C4-2B (cell line): ENCODE results near the gene MLANA.

Experiments
- H3K27ac ChIP-seq: fragments of 450-650 bp; 2 replicates; pipeline ENCODE4 v1.5.1; 2017
- ZFX ChIP-seq: fragments of 450-650 bp; IDR thresholded peaks from 2 replicates; pipeline ENCODE4 v1.6.1; 2017
- TF ChIP-seq, protein P1 (sequence below): fragments of 450-650 bp; conservative IDR thresholded peaks from 2 replicates; pipeline ENCODE4 v1.5.1; 2017; ENCODE audit warnings: mild to moderate bottlenecking

Gene MLANA

DNA sequence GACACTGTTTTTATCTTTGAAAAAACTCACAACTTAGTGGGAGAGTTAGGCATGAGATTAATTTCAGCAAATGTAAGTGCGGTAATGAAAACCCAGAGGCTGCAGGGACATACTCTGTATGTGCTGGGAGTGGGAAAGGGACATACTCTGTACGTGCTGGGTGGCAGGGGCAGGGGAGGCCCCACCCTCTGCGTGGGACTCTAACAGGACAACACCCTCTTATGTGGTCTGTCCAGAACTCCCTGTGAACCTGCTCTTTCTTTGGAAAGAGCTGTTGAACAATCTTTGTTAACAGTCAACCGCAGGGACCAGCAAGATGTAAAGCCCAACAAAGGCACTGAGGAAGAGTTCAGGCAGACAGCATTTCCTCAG, 2.4 kb downstream of the MLANA start:
- no peak overlapping the region for H3K27ac ChIP-seq
- TF ChIP-seq, protein P1, sequence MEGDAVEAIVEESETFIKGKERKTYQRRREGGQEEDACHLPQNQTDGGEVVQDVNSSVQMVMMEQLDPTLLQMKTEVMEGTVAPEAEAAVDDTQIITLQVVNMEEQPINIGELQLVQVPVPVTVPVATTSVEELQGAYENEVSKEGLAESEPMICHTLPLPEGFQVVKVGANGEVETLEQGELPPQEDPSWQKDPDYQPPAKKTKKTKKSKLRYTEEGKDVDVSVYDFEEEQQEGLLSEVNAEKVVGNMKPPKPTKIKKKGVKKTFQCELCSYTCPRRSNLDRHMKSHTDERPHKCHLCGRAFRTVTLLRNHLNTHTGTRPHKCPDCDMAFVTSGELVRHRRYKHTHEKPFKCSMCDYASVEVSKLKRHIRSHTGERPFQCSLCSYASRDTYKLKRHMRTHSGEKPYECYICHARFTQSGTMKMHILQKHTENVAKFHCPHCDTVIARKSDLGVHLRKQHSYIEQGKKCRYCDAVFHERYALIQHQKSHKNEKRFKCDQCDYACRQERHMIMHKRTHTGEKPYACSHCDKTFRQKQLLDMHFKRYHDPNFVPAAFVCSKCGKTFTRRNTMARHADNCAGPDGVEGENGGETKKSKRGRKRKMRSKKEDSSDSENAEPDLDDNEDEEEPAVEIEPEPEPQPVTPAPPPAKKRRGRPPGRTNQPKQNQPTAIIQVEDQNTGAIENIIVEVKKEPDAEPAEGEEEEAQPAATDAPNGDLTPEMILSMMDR, result no peak
- TF ChIP-seq ZFX, result no peak

DNA sequence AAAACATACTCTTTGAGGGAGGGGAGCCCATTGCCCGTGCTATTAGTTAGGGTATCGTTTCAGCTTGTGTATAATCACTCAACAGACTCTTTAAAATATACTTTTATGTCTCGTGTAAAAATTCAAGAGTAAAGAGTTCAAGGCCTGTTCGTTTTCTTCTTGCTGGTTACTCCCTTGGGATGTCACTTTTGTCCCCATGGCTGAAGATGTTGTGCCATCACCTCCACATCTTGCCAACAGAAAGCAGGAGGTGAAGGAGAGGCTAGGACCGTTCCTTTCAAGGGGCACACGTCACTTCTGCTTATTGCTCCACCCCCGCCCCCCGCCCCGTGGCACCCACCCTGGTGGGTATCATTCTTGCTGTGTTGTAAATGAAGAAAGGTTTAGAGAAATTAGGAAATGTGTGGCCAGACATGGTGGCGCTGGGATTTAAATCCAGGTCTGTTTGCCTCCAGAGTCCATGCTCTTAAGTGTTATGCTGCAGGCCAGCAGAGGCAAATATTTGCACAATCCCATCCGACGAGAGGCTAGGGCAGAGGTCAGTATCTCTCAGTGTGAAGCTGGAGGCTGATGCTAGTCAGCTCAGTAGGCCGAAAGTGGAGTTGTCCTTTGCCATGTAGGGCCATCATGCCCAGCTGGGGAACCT, 3.0 kb downstream of the MLANA start:
- no peak for TF ChIP-seq ZFX
- TF ChIP-seq, protein P1, result no peak
- no peak overlapping the region for H3K27ac ChIP-seq

DNA sequence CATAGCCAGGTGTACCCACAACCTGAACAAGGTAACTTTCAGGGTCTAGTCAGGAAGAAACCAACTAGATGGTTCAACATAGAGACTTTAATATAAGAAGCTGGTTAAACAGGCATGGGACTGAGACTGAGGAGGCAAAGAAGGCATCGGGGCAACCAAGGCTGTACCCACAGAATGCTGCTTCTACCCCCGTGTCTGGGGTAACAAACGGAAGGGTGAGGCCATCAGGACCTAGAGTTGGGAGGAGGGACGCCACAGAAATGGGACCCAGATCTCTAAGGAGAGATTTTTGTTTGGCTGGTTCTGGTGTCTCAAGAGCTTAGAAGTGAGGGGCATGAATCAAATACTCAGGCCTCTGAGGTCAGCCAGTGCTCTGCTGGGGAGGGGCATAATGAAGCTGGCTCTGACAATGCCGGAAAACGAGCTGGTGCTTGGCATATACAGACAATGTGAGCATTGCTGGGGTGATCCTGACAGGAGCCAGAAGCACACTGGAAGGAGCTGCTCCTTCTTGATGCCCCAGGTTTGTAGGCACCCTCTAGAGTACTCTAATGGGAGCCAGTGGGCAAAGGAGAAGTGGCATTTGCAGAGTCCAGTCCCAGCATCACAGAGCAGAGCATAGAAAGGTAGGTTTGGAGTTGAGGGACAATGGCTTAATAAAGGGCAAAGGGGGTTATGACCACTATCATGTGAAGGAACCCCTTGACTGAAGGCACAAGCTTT, 3.7 kb downstream of the MLANA start:
- TF ChIP-seq, protein P1, result no peak
- no peak for TF ChIP-seq ZFX
- no peak overlapping the region for H3K27ac ChIP-seq

DNA sequence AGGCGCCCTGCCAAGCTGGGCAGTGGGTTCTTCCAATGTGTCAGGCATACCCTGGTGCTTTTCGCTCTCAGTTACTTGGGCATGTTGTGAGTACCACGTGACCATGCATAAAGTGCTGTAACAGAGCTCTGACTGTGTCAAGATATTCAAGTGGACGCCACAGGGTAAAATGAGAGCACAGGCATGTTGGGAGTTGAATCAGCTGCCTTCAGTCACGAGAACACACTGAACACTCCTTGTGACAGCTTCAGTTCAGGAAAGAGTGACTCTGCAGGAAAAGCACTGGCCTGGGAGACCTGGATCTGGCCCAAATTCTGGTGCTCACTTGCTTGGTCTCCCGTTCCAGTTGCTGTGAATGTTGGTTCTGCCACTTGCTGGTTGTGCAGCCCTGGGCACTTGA, 5.1 kb downstream of the MLANA start:
- no peak overlapping the region for H3K27ac ChIP-seq
- TF ChIP-seq ZFX, result no peak
- TF ChIP-seq, protein P1, result no peak

DNA sequence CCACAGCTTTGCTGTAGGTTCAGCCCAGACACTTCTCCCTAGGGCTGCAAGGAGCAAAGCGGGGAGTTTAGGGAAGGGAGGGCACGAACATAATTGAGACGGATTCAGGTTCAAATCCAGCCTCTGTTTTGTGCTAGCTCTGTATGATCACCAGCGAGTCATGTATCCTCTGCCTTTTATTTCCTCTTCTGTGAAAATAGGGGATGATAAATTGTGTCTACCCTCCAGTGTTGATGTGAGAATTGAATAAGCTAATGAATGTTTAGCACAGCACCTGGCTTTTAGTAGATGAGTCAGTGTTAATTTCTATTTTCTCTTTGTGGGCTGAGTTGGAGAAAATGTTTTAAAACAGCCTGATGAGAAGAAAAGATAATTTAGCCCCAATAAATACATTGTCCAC, 6.2 kb downstream of the MLANA start:
- TF ChIP-seq ZFX, result no peak
- TF ChIP-seq, protein P1, result no peak

DNA sequence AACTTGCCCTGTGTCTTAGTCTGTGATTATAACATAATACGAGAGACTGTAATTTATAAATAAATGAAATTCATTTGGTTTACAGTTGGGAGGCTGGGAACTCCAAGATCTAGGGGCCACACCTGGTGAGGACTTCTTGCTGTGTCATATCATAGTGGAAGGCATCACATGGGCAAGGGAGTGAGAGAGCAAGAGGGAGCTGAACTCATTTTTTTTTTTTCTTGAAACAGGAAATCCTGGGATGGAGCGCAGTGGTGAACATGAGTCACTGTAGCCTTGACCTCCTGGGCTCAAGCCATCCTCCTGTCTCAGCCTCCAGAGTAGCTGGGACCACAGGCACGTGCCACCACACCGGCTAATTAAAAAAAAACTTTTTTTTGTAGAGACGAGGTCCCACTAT, 7.2 kb downstream of the MLANA start:
- TF ChIP-seq ZFX, result no peak
- TF ChIP-seq, protein P1, result no peak
- no peak overlapping the region for H3K27ac ChIP-seq

More for the DNA sequence above, 6.2 kb downstream of the MLANA start:
- H3K27ac ChIP-seq, result no peak overlapping the region

DNA sequence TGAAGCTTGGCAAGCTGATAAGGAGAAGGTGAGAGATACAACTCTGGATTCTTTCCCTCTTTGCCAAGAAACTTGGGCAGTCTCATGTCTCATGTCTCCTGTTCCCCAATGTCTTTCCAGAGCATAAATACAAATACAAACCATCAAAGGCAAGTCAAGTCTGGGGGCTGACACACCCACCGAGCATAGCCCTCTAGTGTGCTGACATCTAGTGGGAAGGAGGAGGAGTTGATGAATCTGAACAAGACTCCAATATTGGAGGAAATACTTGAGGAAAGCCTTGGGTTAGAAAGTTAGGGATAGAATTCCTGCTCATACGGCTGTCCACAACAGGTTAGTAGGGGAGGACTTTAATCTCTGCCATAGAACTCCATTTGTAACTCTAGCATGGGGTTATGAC, 8.6 kb downstream of the MLANA start:
- TF ChIP-seq, protein P1, result peak; percentile 22
- TF ChIP-seq ZFX, result no peak

More for the DNA sequence above, 8.6 kb downstream of the MLANA start:
- H3K27ac ChIP-seq, result no peak overlapping the region
